Tibial artery (tissue), 4 donors: ENCODE results near the gene NEK1.

Source experiments
- DNase-seq, 2 donors: peaks; one replicate each; pipeline ENCODE4 v3.0.0-alpha.2; 2019
- H3K27ac ChIP-seq, 2 donors: fragments of 200-600 bp; sonication (generic) in 1 of 2; 1 replicate in 1 of 2; 2 replicates in 1 of 2; pipeline ENCODE4 v1.5.1; 2018 to 2019; ENCODE audit warnings: mild to moderate bottlenecking in 1 of 2
- H3K27me3 ChIP-seq, 2 donors: fragments of 200-600 bp; sonication (generic) in 1 of 2; one replicate each; pipeline versions ENCODE4 v1.5.1 to v1.6.0; 2016 to 2019
- H3K36me3 ChIP-seq, 3 donors: fragments of 200-600 bp; sonication (generic) in 2 of 3; one replicate each; pipeline ENCODE4 v1.5.1; 2016 to 2019; ENCODE audit warnings: mild to moderate bottlenecking in 2 of 3
- H3K4me1 ChIP-seq, 4 donors: fragments of 200-600 bp; sonication (generic) in 2 of 4; 1 replicate in 3 of 4; 2 replicates in 1 of 4; pipeline ENCODE4 v1.5.1; 2016 to 2019
- H3K4me3 ChIP-seq, 2 donors: fragments of 200-600 bp; sonication (generic) in 1 of 2; 1 replicate in 1 of 2; 2 replicates in 1 of 2; pipeline ENCODE4 v1.5.1; 2018 to 2019; ENCODE audit warnings: mild to moderate bottlenecking in 2 of 2
- H3K9me3 ChIP-seq, 3 donors: fragments of 200-600 bp; sonication (generic) in 1 of 3; one replicate each; pipeline ENCODE4 v1.5.1; 2016 to 2019
- CTCF ChIP-seq, 2 experiments: fragments of 200-600 bp in 1 of 2; fragments of 450-650 bp in 1 of 2; IDR thresholded peaks; one replicate each; pipeline ENCODE4 v1.5.1; 2017 to 2019; ENCODE audit warnings: antibody characterized with exemption in 2 of 2, mild to moderate bottlenecking in 1 of 2, moderate library complexity in 1 of 2
- intact Hi-C: fragments of 100-400 bp; cut with DNase I; formaldehyde crosslinking; loops from one replicate; pipeline ENCODE4 v1.15.0; 2023; ENCODE audit warnings: low total_unique reads

NEK1 gene

GRCh38 chr4:169398316-169398715 is 214.1 kb downstream of the NEK1 start:
- Histone ChIP-seq H3K9me3 (no peaks in the 10 kb centered on the region), H3K4me1 (peaks cover 0 to 8% (median 0%) of the 10 kb centered on the region in 4 donors), H3K27me3 (no peaks in the 10 kb centered on the region), H3K36me3 (peaks cover 0 to 15% (median 3%) of the 10 kb centered on the region in 3 donors), H3K27ac (no peak overlapping the region), H3K4me3 (no peak overlapping the region)
- no peak for DNase-seq
- no peak for TF ChIP-seq CTCF (IDR thresholded peaks at IDR 0.05)
- intact Hi-C loops: no loop called here

GRCh38 chr4:169397762-169398161 is 214.6 kb downstream of the NEK1 start:
- TF ChIP-seq CTCF (IDR thresholded peaks at IDR 0.05): no peak

GRCh38 chr4:169385376-169385775 is 227.0 kb downstream of the NEK1 start:
- DNase-seq: no peak
- Histone ChIP-seq H3K9me3 (peaks cover 0 to 16% (median 0%) of the 10 kb centered on the region in 3 donors), H3K36me3 (no peaks in the 10 kb centered on the region), H3K4me3 (no peak overlapping the region), H3K27me3 (no peaks in the 10 kb centered on the region), H3K4me1 (no peaks in the 10 kb centered on the region), H3K27ac (no peak overlapping the region)
- no peak for TF ChIP-seq CTCF (IDR thresholded peaks at IDR 0.05)
- intact Hi-C loops: no loop called here

More at GRCh38 chr4:169397762-169398161, 214.6 kb downstream of the NEK1 start:
- Histone ChIP-seq H3K36me3 (peaks cover 0 to 15% (median 3%) of the 10 kb centered on the region in 3 donors), H3K27me3 (no peaks in the 10 kb centered on the region), H3K9me3 (no peaks in the 10 kb centered on the region), H3K4me3 (no peak overlapping the region), H3K4me1 (peaks cover 0 to 8% (median 0%) of the 10 kb centered on the region in 4 donors), H3K27ac (no peak overlapping the region)
- DNase-seq: no peak
- intact Hi-C loops: no loop called here

- H3K9me3 ChIP-seq: peaks cover 0 to 16% (median 0%) of the 10 kb centered on the region in 3 donors
- TF ChIP-seq CTCF (IDR thresholded peaks at IDR 0.05): no peak
- H3K4me3 ChIP-seq: no peak overlapping the region
- intact Hi-C loops: no loop called here
- H3K27ac ChIP-seq: no peak overlapping the region
- no peaks in the 10 kb centered on the region for H3K36me3 ChIP-seq
- H3K4me1 ChIP-seq: no peaks in the 10 kb centered on the region
- no peak for DNase-seq
- H3K27me3 ChIP-seq: no peaks in the 10 kb centered on the region
These were observed 227.6 kb downstream of the NEK1 start for GRCh38 chr4:169384779-169385178.

- DNase-seq: no peak
- no peak for TF ChIP-seq CTCF (IDR thresholded peaks at IDR 0.05)
- intact Hi-C loops: no loop called here
These were observed 228.7 kb downstream of the NEK1 start for GRCh38 chr4:169383724-169384123.

GRCh38 chr4:169379688-169380087 is 232.7 kb downstream of the NEK1 start:
- intact Hi-C loops: no loop called here
- no peak for DNase-seq
- Histone ChIP-seq H3K27me3 (no peaks in the 10 kb centered on the region), H3K4me1 (no peaks in the 10 kb centered on the region), H3K4me3 (no peak overlapping the region), H3K36me3 (no peaks in the 10 kb centered on the region), H3K27ac (no peak overlapping the region), H3K9me3 (peaks cover 3 to 42% (median 18%) of the 10 kb centered on the region in 3 donors)
- no peak for TF ChIP-seq CTCF (IDR thresholded peaks at IDR 0.05)

More at GRCh38 chr4:169383724-169384123, 228.7 kb downstream of the NEK1 start:
- H3K4me1 ChIP-seq: no peaks in the 10 kb centered on the region
- H3K9me3 ChIP-seq: peaks cover 0 to 20% (median 0%) of the 10 kb centered on the region in 3 donors
- H3K27me3 ChIP-seq: no peaks in the 10 kb centered on the region
- no peak overlapping the region for H3K4me3 ChIP-seq
- H3K36me3 ChIP-seq: no peaks in the 10 kb centered on the region
- no peak overlapping the region for H3K27ac ChIP-seq
